Karpas-422 (cell line): ENCODE measurements around the gene PROX1. TPM values are rescaled to one million over a fixed set of nuclear protein-coding genes. Genes with fewer than 3 reads are reported as not detected.

Experiments used
- DNase-seq: peaks from one replicate; pipeline ENCODE4 v3.0.0-alpha.2; 2015
- H2AFZ ChIP-seq: fragments of 200-600 bp; sonication (generic); 2 replicates; pipeline ENCODE4 v1.6.1; 2014; ENCODE audit warnings: antibody characterized with exemption, low read length, mixed read lengths
- H3K27ac ChIP-seq: fragments of 200-600 bp; sonication (generic); 2 replicates; pipeline ENCODE4 v1.5.1; 2014; ENCODE audit warnings: mild to moderate bottlenecking, low read length, moderate library complexity
- H3K27me3 ChIP-seq: fragments of 200-600 bp; sonication (generic); 2 replicates; pipeline ENCODE4 v1.6.1; 2014; ENCODE audit warnings: low read length, mixed read lengths
- H3K36me3 ChIP-seq: fragments of 200-600 bp; sonication (generic); 2 replicates; pipeline ENCODE4 v1.6.1; 2014; ENCODE audit warnings: low read length, mixed read lengths; ENCODE audit not compliant: insufficient read depth
- H3K4me1 ChIP-seq: fragments of 200-600 bp; sonication (generic); 2 replicates; pipeline ENCODE4 v1.6.1; 2014; ENCODE audit warnings: mild to moderate bottlenecking, low read length, mixed read lengths
- H3K4me2 ChIP-seq: fragments of 200-600 bp; sonication (generic); 2 replicates; pipeline ENCODE4 v1.6.1; 2014; ENCODE audit warnings: low read length, low read depth, mild to moderate bottlenecking; ENCODE audit not compliant: poor library complexity, severe bottlenecking
- H3K4me3 ChIP-seq: fragments of 200-600 bp; sonication (generic); 2 replicates; pipeline ENCODE4 v1.5.1; 2014; ENCODE audit warnings: mild to moderate bottlenecking, antibody characterized with exemption, low read length, mixed read lengths
- H3K79me2 ChIP-seq: fragments of 200-600 bp; sonication (generic); 2 replicates; pipeline ENCODE4 v1.6.1; 2014; ENCODE audit warnings: mild to moderate bottlenecking, low read length, mixed read lengths
- H3K9ac ChIP-seq: fragments of 200-600 bp; sonication (generic); 2 replicates; pipeline ENCODE4 v1.6.0; 2014; ENCODE audit warnings: low read length
- H3K9me2 ChIP-seq: fragments of 200-600 bp; sonication (generic), shearing (Covaris generic); replicated peaks from 2 replicates; pipeline ENCODE4 v1.6.0; 2014; ENCODE audit warnings: mild to moderate bottlenecking, low read length, moderate library complexity; ENCODE audit not compliant: insufficient read depth
- H3K9me3 ChIP-seq: fragments of 300-700, 200-600 bp; sonication (generic); 2 replicates; pipeline ENCODE4 v1.6.1; 2014; ENCODE audit warnings: low read length, mixed read lengths
- H4K20me1 ChIP-seq: fragments of 200-600 bp; sonication (generic); 2 replicates; pipeline ENCODE4 v1.6.1; 2014; ENCODE audit warnings: mild to moderate bottlenecking, antibody characterized with exemption, low read length, low read depth; ENCODE audit not compliant: insufficient read depth
- total RNA-seq: library from RNA; depleted of rRNA; stranded (reverse); fragments of >200 nt; shearing (Covaris generic); gene quantifications from 2 replicates; pipeline ENCODE4 v1.2.3, GENCODE V29; 2014; ENCODE audit warnings: low replicate concordance

Gene PROX1
- total RNA-seq, 1 experiment from 2014 or later: 0.41 TPM

DNA sequence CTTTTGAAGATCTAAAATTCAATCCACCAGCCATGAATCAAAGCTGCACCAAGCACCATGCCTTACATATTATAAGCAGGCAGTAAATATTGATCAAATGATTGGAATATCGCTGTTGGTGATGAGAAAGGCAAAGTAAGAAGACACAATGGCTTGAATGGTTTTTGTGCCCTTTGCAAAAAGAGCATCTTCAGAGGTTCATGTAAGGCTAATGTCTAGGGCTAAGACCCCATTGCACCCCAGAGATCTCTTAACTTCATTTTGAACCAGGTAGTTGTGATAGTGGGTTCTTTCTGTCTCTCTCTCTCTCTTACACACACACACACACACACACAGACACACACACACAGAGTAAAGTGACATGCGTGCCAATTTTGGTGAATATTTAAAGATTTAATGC is 12.0 kb downstream of the PROX1 start:
- Histone ChIP-seq H3K9ac (no peak overlapping the region), H3K27me3 (no peaks in the 10 kb centered on the region), H3K4me2 (no peak overlapping the region), H4K20me1 (no peaks in the 10 kb centered on the region), H3K79me2 (no peaks in the 10 kb centered on the region), H3K4me3 (no peak overlapping the region), H2AFZ (no peak overlapping the region), H3K9me2 (no peaks in the 10 kb centered on the region), H3K9me3 (no peaks in the 10 kb centered on the region), H3K36me3 (no peaks in the 10 kb centered on the region), H3K27ac (no peak overlapping the region), H3K4me1 (peaks cover 15% of the 10 kb centered on the region)
- no peak for DNase-seq

DNA sequence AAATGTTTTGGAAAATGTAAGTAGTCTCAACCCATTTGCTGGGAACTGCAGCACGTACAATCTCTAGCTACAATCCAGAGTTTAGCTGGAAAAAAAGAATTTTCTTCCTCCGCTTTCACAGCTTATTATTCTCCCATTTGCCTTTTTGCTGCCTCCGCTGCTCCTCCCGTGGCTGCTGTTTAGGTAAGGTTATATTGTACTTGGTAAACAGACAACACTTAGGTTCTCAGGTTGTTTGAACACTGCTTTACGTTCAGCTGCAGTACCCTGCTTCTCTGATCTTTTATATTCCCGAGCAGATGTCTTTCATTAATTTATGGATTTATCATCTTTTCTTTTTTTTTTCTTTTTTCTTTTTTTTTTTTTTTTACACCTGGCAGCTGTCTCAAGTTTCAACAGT is 14.3 kb downstream of the PROX1 start:
- Histone ChIP-seq H3K79me2 (no peaks in the 10 kb centered on the region), H4K20me1 (no peaks in the 10 kb centered on the region), H3K27me3 (no peaks in the 10 kb centered on the region), H3K9me2 (no peaks in the 10 kb centered on the region), H3K9me3 (no peaks in the 10 kb centered on the region), H3K4me3 (no peak overlapping the region), H3K36me3 (no peaks in the 10 kb centered on the region), H3K27ac (no peak overlapping the region), H2AFZ (no peak overlapping the region), H3K4me1 (peaks cover 15% of the 10 kb centered on the region), H3K9ac (no peak overlapping the region), H3K4me2 (no peak overlapping the region)
- no peak for DNase-seq

DNA sequence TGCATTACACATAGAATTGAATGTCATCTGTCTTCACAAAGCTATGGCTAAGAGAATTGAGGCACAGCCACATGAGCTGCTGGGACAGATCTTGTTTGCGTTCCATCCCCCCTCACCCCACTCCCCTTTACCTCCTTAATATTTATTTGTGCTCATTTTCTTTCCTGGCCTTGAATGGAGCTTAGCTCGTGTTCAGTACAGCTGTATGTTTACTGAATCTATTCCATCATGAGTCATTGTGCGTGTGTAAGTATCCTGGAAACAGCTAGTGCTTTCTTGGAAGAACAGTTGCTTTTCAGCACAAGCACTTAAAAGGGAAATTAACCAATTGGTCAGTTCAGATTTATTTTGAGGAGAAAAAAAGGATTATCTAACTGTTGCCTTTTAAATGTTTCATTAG is 14.7 kb downstream of the PROX1 start:
- no peaks in the 10 kb centered on the region for H3K9me2 ChIP-seq
- no peaks in the 10 kb centered on the region for H3K9me3 ChIP-seq
- no peak for DNase-seq
- H2AFZ ChIP-seq: no peak overlapping the region
- no peaks in the 10 kb centered on the region for H3K79me2 ChIP-seq
- H3K4me3 ChIP-seq: no peak overlapping the region
- no peak overlapping the region for H3K27ac ChIP-seq
- H3K9ac ChIP-seq: no peak overlapping the region
- H3K36me3 ChIP-seq: no peaks in the 10 kb centered on the region
- peaks cover 15% of the 10 kb centered on the region for H3K4me1 ChIP-seq
- H3K4me2 ChIP-seq: no peak overlapping the region
- H3K27me3 ChIP-seq: no peaks in the 10 kb centered on the region
- no peaks in the 10 kb centered on the region for H4K20me1 ChIP-seq

DNA sequence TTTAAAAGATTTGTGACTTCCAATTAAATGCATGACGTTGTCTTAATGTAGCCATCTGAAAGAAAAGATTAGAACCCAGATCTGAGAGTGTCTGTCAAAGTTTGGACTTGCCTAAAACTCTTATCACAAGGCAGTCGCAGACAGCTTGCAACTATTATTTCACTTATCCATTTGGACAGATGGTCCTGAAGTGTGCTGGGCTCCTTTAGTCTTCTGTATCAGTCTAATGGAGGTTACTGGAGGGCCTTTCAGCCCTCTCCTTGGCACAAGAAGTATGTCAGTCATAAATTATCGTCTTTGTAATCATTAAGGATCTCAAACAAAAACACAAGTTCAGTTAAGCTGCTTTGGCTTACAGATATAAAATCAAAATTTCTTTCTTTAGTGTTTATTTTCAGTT is 15.5 kb downstream of the PROX1 start:
- no peak for DNase-seq
- Histone ChIP-seq H2AFZ (no peak overlapping the region), H3K79me2 (no peaks in the 10 kb centered on the region), H4K20me1 (no peaks in the 10 kb centered on the region), H3K36me3 (no peaks in the 10 kb centered on the region), H3K9me2 (no peaks in the 10 kb centered on the region), H3K4me2 (no peak overlapping the region), H3K27ac (no peak overlapping the region), H3K4me1 (peaks cover 15% of the 10 kb centered on the region), H3K4me3 (no peak overlapping the region), H3K27me3 (no peaks in the 10 kb centered on the region), H3K9ac (no peak overlapping the region), H3K9me3 (no peaks in the 10 kb centered on the region)

DNA sequence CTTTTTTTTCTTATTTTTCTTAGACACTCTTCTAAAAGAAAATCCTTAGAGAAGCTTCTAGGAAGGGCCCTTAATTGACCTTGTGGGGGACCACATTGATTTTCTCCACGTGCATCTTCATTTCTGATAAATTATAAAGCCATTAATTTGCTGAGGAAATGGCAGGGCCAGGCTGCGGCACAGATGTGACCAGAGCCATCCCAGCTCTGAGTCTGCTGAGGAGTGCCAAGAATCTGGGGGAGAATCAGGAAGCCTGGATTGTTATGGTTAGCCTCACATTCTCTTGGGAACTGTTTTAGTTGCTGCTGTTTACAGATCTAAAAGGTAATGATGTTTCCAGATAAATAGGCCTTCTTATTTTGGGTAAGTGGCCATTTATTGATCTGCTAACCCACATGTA is 16.2 kb downstream of the PROX1 start:
- H4K20me1 ChIP-seq: no peaks in the 10 kb centered on the region
- no peak overlapping the region for H3K4me2 ChIP-seq
- H3K79me2 ChIP-seq: no peaks in the 10 kb centered on the region
- H2AFZ ChIP-seq: no peak overlapping the region
- no peak overlapping the region for H3K27ac ChIP-seq
- H3K9me2 ChIP-seq: no peaks in the 10 kb centered on the region
- H3K9me3 ChIP-seq: no peaks in the 10 kb centered on the region
- peaks cover 15% of the 10 kb centered on the region for H3K4me1 ChIP-seq
- H3K9ac ChIP-seq: no peak overlapping the region
- no peak overlapping the region for H3K4me3 ChIP-seq
- H3K27me3 ChIP-seq: no peaks in the 10 kb centered on the region
- no peak for DNase-seq
- H3K36me3 ChIP-seq: no peaks in the 10 kb centered on the region

DNA sequence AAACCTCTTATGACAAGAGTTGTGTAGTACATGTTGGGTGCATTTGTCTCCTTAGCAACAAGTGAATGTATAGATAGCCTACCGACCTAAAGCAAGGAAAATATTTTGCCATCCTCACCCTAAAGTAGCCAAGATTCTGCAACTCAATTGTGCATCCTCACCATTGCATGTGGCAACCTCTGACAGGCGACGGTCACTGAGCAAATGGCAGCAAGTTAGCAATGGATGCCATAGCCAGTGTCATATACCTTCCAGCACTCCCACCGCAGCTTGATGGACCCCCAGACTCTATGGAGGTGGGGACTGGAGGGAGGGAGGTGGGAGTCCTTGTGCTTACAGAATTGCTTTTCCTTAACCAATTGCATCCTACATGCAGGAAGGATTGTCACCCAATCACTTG is 17.0 kb downstream of the PROX1 start:
- DNase-seq: no peak
- Histone ChIP-seq H2AFZ (no peak overlapping the region), H3K79me2 (no peaks in the 10 kb centered on the region), H3K4me2 (no peak overlapping the region), H3K27me3 (no peaks in the 10 kb centered on the region), H3K27ac (no peak overlapping the region), H3K9me2 (no peaks in the 10 kb centered on the region), H3K4me1 (peaks cover 15% of the 10 kb centered on the region), H3K36me3 (no peaks in the 10 kb centered on the region), H4K20me1 (no peaks in the 10 kb centered on the region), H3K9me3 (no peaks in the 10 kb centered on the region), H3K9ac (no peak overlapping the region), H3K4me3 (no peak overlapping the region)

DNA sequence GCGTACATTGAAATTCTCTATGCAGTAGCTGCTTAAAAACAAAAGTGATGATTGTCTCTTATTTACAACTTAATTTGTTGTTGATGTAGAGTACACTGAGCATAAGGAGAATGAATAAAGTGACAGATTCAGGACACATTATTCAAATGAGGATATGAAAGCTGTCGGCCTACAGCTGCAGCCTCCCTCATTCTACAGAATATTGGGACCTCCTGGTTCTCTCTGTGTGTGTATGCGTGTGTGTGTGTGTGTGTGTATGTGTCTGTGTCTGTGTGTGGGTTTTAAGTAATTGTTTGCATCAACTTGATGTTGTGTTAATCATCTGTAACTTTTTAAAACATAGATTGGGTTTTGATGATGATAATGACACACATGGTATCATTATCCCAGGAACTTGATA is 17.9 kb downstream of the PROX1 start:
- H3K9ac ChIP-seq: no peak overlapping the region
- no peak overlapping the region for H3K27ac ChIP-seq
- H3K79me2 ChIP-seq: no peaks in the 10 kb centered on the region
- H3K9me3 ChIP-seq: no peaks in the 10 kb centered on the region
- H2AFZ ChIP-seq: no peak overlapping the region
- DNase-seq: no peak
- H3K27me3 ChIP-seq: no peaks in the 10 kb centered on the region
- no peaks in the 10 kb centered on the region for H4K20me1 ChIP-seq
- no peaks in the 10 kb centered on the region for H3K9me2 ChIP-seq
- no peak overlapping the region for H3K4me3 ChIP-seq
- H3K4me2 ChIP-seq: no peak overlapping the region
- no peaks in the 10 kb centered on the region for H3K36me3 ChIP-seq
- peaks cover 15% of the 10 kb centered on the region for H3K4me1 ChIP-seq

DNA sequence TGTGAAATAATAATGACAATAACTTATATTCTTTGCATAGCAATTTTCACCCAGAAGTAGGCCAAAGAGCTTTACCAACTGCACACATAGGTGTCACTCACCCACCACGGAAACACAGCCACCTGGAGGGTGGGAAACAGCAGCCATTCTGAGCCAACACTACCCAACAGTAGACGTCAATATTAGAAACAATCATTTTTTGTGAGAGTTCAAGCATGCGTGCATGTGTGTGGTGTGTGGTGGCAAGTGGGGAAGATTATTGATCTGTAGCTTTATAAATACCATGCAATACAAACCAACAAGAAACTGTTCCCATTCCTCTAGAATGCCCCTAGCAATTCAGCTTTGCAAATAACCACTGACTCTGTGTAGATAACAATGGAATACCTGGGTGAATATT is 19.1 kb downstream of the PROX1 start:
- no peak overlapping the region for H3K9ac ChIP-seq
- no peaks in the 10 kb centered on the region for H3K27me3 ChIP-seq
- H3K4me2 ChIP-seq: no peak overlapping the region
- H3K36me3 ChIP-seq: no peaks in the 10 kb centered on the region
- H3K9me2 ChIP-seq: no peaks in the 10 kb centered on the region
- no peaks in the 10 kb centered on the region for H3K79me2 ChIP-seq
- H3K9me3 ChIP-seq: no peaks in the 10 kb centered on the region
- H3K4me3 ChIP-seq: no peak overlapping the region
- no peaks in the 10 kb centered on the region for H4K20me1 ChIP-seq
- no peak overlapping the region for H3K27ac ChIP-seq
- H3K4me1 ChIP-seq: peaks cover 6% of the 10 kb centered on the region
- H2AFZ ChIP-seq: no peak overlapping the region
- no peak for DNase-seq

DNA sequence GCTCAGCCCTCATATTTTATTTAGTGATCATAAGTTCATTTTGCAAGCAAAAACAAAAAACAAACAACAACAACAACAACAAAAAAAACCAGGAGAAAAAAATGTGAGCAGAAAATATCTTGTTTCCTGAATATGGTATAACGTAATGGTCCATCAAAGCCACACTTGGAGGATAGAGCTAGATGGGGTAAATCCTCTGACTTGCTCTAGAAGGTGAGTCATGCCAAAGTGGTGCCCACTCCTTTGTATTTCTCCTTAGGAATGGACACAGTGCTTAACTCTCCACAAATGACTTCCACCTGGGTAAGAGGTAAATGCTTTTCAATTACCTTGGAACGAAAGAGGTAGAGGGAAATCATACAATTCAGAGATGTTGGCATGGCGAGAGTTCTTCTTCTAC is 20.6 kb downstream of the PROX1 start:
- Histone ChIP-seq H3K79me2 (no peaks in the 10 kb centered on the region), H3K27me3 (no peaks in the 10 kb centered on the region), H3K9me2 (no peaks in the 10 kb centered on the region), H3K27ac (no peak overlapping the region), H3K4me3 (no peak overlapping the region), H4K20me1 (no peaks in the 10 kb centered on the region), H3K4me2 (no peak overlapping the region), H3K9ac (no peak overlapping the region), H3K9me3 (no peaks in the 10 kb centered on the region), H3K36me3 (no peaks in the 10 kb centered on the region), H2AFZ (no peak overlapping the region), H3K4me1 (no peaks in the 10 kb centered on the region)
- DNase-seq: no peak
